HepG2 (cell line): ENCODE measurements around the gene SLC16A1. TPM values are rescaled to one million over a fixed set of nuclear protein-coding genes. Genes with fewer than 3 reads are reported as not detected.

Experiments used
- BCL6 ChIP-seq: IDR thresholded peaks from 2 replicates; pipeline ENCODE4 v1.6.1; 2016; ENCODE audit warnings: missing genetic modification reagents, missing compliant biosample characterization
- CCDC6 ChIP-seq: sonication (generic); formaldehyde crosslinking; IDR thresholded peaks from 2 replicates; pipeline ENCODE4 v1.8.1; 2022; ENCODE audit warnings: mild to moderate bottlenecking, missing genetic modification reagents, moderate library complexity
- HNRNPK ChIP-seq: fragments of 200-400 bp; formaldehyde crosslinking; IDR thresholded peaks from 2 replicates; pipeline ENCODE4 v1.6.1; 2018; ENCODE audit warnings: low read length, low read depth, moderate library complexity, mild to moderate bottlenecking; ENCODE audit not compliant: poor library complexity, severe bottlenecking
- IKZF1 ChIP-seq: fragments of 450-650 bp; IDR thresholded peaks from 2 replicates; pipeline ENCODE4 v1.7.1; 2016
- KDM5A ChIP-seq: fragments of 200-600 bp; sonication (generic); IDR thresholded peaks from 2 replicates; pipeline ENCODE4 v1.7.0; 2018; ENCODE audit warnings: antibody characterized with exemption, mild to moderate bottlenecking, low read length, borderline replicate concordance
- POLR2AphosphoS2 ChIP-seq: IDR thresholded peaks from 2 replicates; pipeline ENCODE4 v1.6.1; 2011; ENCODE audit warnings: low read depth, low read length, improper control_type of control experiment
- RNF219 ChIP-seq: sonication (generic); formaldehyde crosslinking; IDR thresholded peaks from 2 replicates; pipeline ENCODE4 v1.5.0; 2020; ENCODE audit warnings: mild to moderate bottlenecking, missing genetic modification reagents
- SETDB1 ChIP-seq: sonication (generic); formaldehyde crosslinking; IDR thresholded peaks from 2 replicates; pipeline ENCODE4 v1.5.1; 2020; ENCODE audit warnings: missing genetic modification reagents, mild to moderate bottlenecking, borderline replicate concordance
- TARDBP ChIP-seq: sonication (generic); formaldehyde crosslinking; IDR thresholded peaks from 2 replicates; pipeline ENCODE4 v1.8.0; 2022; ENCODE audit warnings: mild to moderate bottlenecking, missing genetic modification reagents
- ZBTB4 ChIP-seq: sonication (generic); formaldehyde crosslinking; IDR thresholded peaks from 2 replicates; pipeline ENCODE4 v1.4.0; 2020; ENCODE audit warnings: missing genetic modification reagents, mild to moderate bottlenecking, borderline replicate concordance
- ZBTB40 ChIP-seq, 2 experiments: fragments of 450-650 bp in 1 of 2; sonication (generic) in 1 of 2; formaldehyde crosslinking in 1 of 2; IDR thresholded peaks; 2 replicates each; pipeline versions ENCODE4 v1.6.1 to v1.8.0; 2016 to 2022; ENCODE audit warnings: antibody characterized with exemption in 1 of 2, mild to moderate bottlenecking in 1 of 2, missing genetic modification reagents in 1 of 2
- ZNF879 ChIP-seq: sonication (generic); formaldehyde crosslinking; IDR thresholded peaks from 2 replicates; pipeline ENCODE4 v1.8.1; 2023; ENCODE audit warnings: missing genetic modification reagents
- polyA plus RNA-seq, 8 experiments: library from polyadenylated mRNA; depleted of rRNA in 3 of 8; stranded (reverse) in 7 of 8; unstranded in 1 of 8; fragments of >200 nt; fragmentation: Illumina TruSeq in 4 of 8; extraction: Trizol in 4 of 8; gene quantifications; 2 replicates each; pipeline versions ENCODE4 v1.2.1 to v1.2.3, GENCODE V29; 2011 to 2016; ENCODE audit warnings: low read depth in 4 of 8, missing spikeins in 1 of 8, mixed read lengths in 1 of 8; ENCODE audit not compliant: insufficient read depth in 1 of 8
- total RNA-seq, 5 experiments: library from RNA; depleted of rRNA; stranded (reverse); fragments of >200 nt; fragmentation: Illumina TruSeq; extraction: Trizol; gene quantifications; 2 replicates each; pipeline ENCODE4 v1.2.3, GENCODE V29; 2016; ENCODE audit warnings: low read depth in 1 of 5

SLC16A1 gene
- total and polyA plus RNA-seq, 2 of the 13 experiments (the other 11 are each of a cell fraction or from before 2014, with no cell fraction given): 106 to 142 TPM

GRCh38 chr1:112956544-112957132 lies 642 bp upstream of the SLC16A1 start (continued):
- no peak for TF ChIP-seq TARDBP
- no peak for TF ChIP-seq IKZF1
- TF ChIP-seq POLR2AphosphoS2: no peak
- TF ChIP-seq ZBTB4 (CRISPR knock-in tag): no peak
- peak; percentile 41; the same call in 1 of the 2 replicates for TF ChIP-seq KDM5A
- no peak for TF ChIP-seq ZBTB40 (IDR thresholded peaks at IDR 0.05)
- TF ChIP-seq ZBTB40 (CRISPR knock-in tag; IDR thresholded peaks at IDR 0.05): no peak
- TF ChIP-seq ZNF879: 0 out of 2 replicates have a peak, but pooled peaks have one; percentile 11
- no peak for TF ChIP-seq SETDB1 (CRISPR knock-in tag)
- TF ChIP-seq CCDC6 (CRISPR knock-in tag): 0 out of 2 replicates have a peak, but pooled peaks have one; percentile 5
- no peak; the same call in 1 of the 2 replicates for TF ChIP-seq RNF219 (CRISPR knock-in tag)
- TF ChIP-seq BCL6 (CRISPR knock-in tag): no peak
- no peak for TF ChIP-seq HNRNPK
